H1 (cell line): ENCODE results near the gene LCE2D.

Experiments
- CEBPB ChIP-seq: IDR thresholded peaks from 2 replicates; pipeline ENCODE4 v1.6.1; 2012; ENCODE audit warnings: low read depth, low read length
- CREB1 ChIP-seq: IDR thresholded peaks from 2 replicates; pipeline ENCODE4 v1.6.1; 2012; ENCODE audit warnings: inconsistent platforms
- HDAC2 ChIP-seq, 2 experiments: fragments of 300-600 bp in 1 of 2; sonication (generic) in 1 of 2; IDR thresholded peaks; 2 replicates each; pipeline ENCODE4 v1.6.1; 2011 to 2012; ENCODE audit warnings: low read depth in 2 of 2, low read length in 2 of 2, mild to moderate bottlenecking in 2 of 2, moderate library complexity in 2 of 2, borderline replicate concordance in 1 of 2, inconsistent platforms in 1 of 2
- MAFK ChIP-seq: IDR thresholded peaks from 2 replicates; pipeline ENCODE4 v1.6.1; 2012; ENCODE audit warnings: low read depth, mild to moderate bottlenecking, improper control_type of control experiment, low read length
- NANOG ChIP-seq: IDR thresholded peaks from 2 replicates; pipeline ENCODE4 v1.6.1; 2011; ENCODE audit warnings: low read length, low read depth, mild to moderate bottlenecking, inconsistent platforms; ENCODE audit not compliant: insufficient read depth, poor library complexity, severe bottlenecking
- POLR2A ChIP-seq, 2 experiments: IDR thresholded peaks; 1 replicate in 1 of 2; 2 replicates in 1 of 2; pipeline ENCODE4 v1.6.1; 2011; ENCODE audit warnings: low read depth in 2 of 2, low read length in 2 of 2, mild to moderate bottlenecking in 2 of 2; ENCODE audit errors: control extremely low read depth in 1 of 2
- RAD21 ChIP-seq, 2 experiments: IDR thresholded peaks in 1 of 2; conservative IDR thresholded peaks in 1 of 2; 2 replicates each; pipeline ENCODE4 v1.6.1; 2011; ENCODE audit warnings: low read depth in 2 of 2, low read length in 2 of 2, improper control_type of control experiment in 1 of 2, inconsistent platforms in 1 of 2, mild to moderate bottlenecking in 1 of 2, moderate library complexity in 1 of 2
- SIN3A ChIP-seq, 2 experiments: IDR thresholded peaks in 1 of 2; conservative IDR thresholded peaks in 1 of 2; 2 replicates each; pipeline ENCODE4 v1.6.1; 2011 to 2012; ENCODE audit warnings: low read length in 2 of 2, improper control_type of control experiment in 1 of 2, low read depth in 1 of 2, mild to moderate bottlenecking in 1 of 2
- TCF12 ChIP-seq: IDR thresholded peaks from 2 replicates; pipeline ENCODE4 v1.6.1; 2011; ENCODE audit warnings: low read depth, mild to moderate bottlenecking, low read length
- ZNF274 ChIP-seq: IDR thresholded peaks from 2 replicates; pipeline ENCODE4 v1.7.0; 2012; ENCODE audit warnings: low read length, borderline replicate concordance; ENCODE audit errors: extremely low read depth
- TF ChIP-seq, protein P1 (sequence below), 3 experiments: IDR thresholded peaks; 1 replicate in 2 of 3; 2 replicates in 1 of 3; pipeline versions ENCODE4 v1.5.1 to v1.6.1; 2011; ENCODE audit warnings: low read length in 3 of 3, mild to moderate bottlenecking in 3 of 3, inconsistent platforms in 2 of 3, low read depth in 1 of 3, moderate library complexity in 1 of 3; ENCODE audit not compliant: insufficient read depth in 1 of 3; ENCODE audit errors: control extremely low read depth in 1 of 3

DNA sequence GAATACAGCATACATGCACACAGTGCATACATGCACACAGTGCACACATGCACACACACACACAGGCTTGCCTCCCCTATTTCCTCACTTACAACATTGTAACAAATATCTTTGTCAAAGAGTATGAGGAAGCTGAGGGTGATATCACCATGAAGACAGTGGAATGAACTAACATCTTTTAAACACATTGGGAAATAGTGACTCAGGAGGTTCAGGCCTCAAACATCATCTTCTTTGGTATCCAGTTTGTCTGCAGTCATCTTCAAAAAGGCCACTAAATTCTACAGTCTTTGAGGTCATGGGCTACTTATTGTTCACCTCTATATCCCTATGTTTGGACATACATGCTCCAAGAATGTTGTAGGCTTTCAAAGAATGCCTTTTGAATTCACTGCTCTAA is 20.7 kb downstream of the LCE2D start:
- no peak for TF ChIP-seq CREB1
- TF ChIP-seq POLR2A (IDR thresholded peaks at IDR 0.05; ENCODE audit: control extremely low read depth in 1 of 2, low read depth in 2 of 2, low read length in 2 of 2): no peak
- TF ChIP-seq, protein P1, sequence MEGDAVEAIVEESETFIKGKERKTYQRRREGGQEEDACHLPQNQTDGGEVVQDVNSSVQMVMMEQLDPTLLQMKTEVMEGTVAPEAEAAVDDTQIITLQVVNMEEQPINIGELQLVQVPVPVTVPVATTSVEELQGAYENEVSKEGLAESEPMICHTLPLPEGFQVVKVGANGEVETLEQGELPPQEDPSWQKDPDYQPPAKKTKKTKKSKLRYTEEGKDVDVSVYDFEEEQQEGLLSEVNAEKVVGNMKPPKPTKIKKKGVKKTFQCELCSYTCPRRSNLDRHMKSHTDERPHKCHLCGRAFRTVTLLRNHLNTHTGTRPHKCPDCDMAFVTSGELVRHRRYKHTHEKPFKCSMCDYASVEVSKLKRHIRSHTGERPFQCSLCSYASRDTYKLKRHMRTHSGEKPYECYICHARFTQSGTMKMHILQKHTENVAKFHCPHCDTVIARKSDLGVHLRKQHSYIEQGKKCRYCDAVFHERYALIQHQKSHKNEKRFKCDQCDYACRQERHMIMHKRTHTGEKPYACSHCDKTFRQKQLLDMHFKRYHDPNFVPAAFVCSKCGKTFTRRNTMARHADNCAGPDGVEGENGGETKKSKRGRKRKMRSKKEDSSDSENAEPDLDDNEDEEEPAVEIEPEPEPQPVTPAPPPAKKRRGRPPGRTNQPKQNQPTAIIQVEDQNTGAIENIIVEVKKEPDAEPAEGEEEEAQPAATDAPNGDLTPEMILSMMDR (IDR thresholded peaks at IDR 0.05; ENCODE audit: control extremely low read depth in 1 of 3, insufficient read depth in 1 of 3, low read depth in 1 of 3, low read length in 3 of 3): no peak
- no peak for TF ChIP-seq SIN3A (conservative IDR thresholded peaks at IDR 0.05 in 1 of 2, IDR thresholded peaks at IDR 0.05 in 1 of 2; ENCODE audit: low read depth in 1 of 2, low read length in 2 of 2)
- no peak for TF ChIP-seq RAD21 (IDR thresholded peaks at IDR 0.05 in 1 of 2, conservative IDR thresholded peaks at IDR 0.05 in 1 of 2; ENCODE audit: low read depth in 2 of 2, low read length in 2 of 2)
- no peak for TF ChIP-seq CEBPB
- TF ChIP-seq NANOG: no peak
- no peak for TF ChIP-seq HDAC2 (IDR thresholded peaks at IDR 0.05; ENCODE audit: borderline replicate concordance in 1 of 2, low read depth in 2 of 2, low read length in 2 of 2)
- no peak for TF ChIP-seq TCF12
- TF ChIP-seq MAFK: no peak
- TF ChIP-seq ZNF274: no peak
